DND-41 (cell line): ENCODE data around the gene HNRNPA0.

ENCODE experiments used
- ATAC-seq: fragments of 200-7000 bp; cut with Tn5 transposase; 3 replicates; pipeline ENCODE4 v1.9.1; 2021; ENCODE audit warnings: low read depth; ENCODE audit not compliant: insufficient read depth
- DNase-seq: peaks from one replicate; pipeline ENCODE4 v3.0.0-alpha.2; 2020
- H2AFZ ChIP-seq: 2 replicates; pipeline ENCODE4 v1.6.0; 2012; ENCODE audit warnings: low read depth, low read length
- H3K27ac ChIP-seq: 2 replicates; pipeline ENCODE4 v1.5.1; 2012; ENCODE audit warnings: low read length, inconsistent platforms
- H3K27me3 ChIP-seq: fragments of 200-600 bp; sonication (generic); 2 replicates; pipeline ENCODE4 v1.6.0; 2012; ENCODE audit warnings: low read length, mild to moderate bottlenecking, inconsistent platforms; ENCODE audit not compliant: insufficient read depth, poor library complexity
- H3K36me3 ChIP-seq: 2 replicates; pipeline ENCODE4 v1.5.1; 2012; ENCODE audit warnings: low read length, inconsistent platforms; ENCODE audit not compliant: insufficient read depth
- H3K4me1 ChIP-seq: 2 replicates; pipeline ENCODE4 v1.5.1; 2012; ENCODE audit warnings: mild to moderate bottlenecking, low read length; ENCODE audit not compliant: insufficient read depth
- H3K4me2 ChIP-seq: 2 replicates; pipeline ENCODE4 v1.6.0; 2012; ENCODE audit warnings: mild to moderate bottlenecking, moderate library complexity, low read length, inconsistent platforms; ENCODE audit not compliant: insufficient read depth
- H3K4me3 ChIP-seq, 2 experiments: fragments of 200-600 bp in 1 of 2; shearing (Covaris generic) in 1 of 2; 2 replicates each; pipeline ENCODE4 v1.5.1; 2012 to 2016; ENCODE audit warnings: inconsistent platforms in 2 of 2, low read length in 2 of 2, mild to moderate bottlenecking in 2 of 2, low read depth in 1 of 2, moderate library complexity in 1 of 2
- H3K79me2 ChIP-seq: 2 replicates; pipeline ENCODE4 v1.6.0; 2012; ENCODE audit warnings: low read length, inconsistent platforms; ENCODE audit not compliant: insufficient read depth
- H3K9ac ChIP-seq: 2 replicates; pipeline ENCODE4 v1.6.0; 2012; ENCODE audit warnings: low read depth, mild to moderate bottlenecking, inconsistent platforms, low read length, moderate library complexity
- H3K9me3 ChIP-seq: 2 replicates; pipeline ENCODE4 v1.5.1; 2012; ENCODE audit warnings: low read length, moderate library complexity, mild to moderate bottlenecking, inconsistent platforms; ENCODE audit not compliant: insufficient read depth, severe bottlenecking
- H4K20me1 ChIP-seq: 2 replicates; pipeline ENCODE4 v1.6.0; 2012; ENCODE audit warnings: low read length; ENCODE audit not compliant: insufficient read depth
- CTCF ChIP-seq: IDR thresholded peaks from 2 replicates; pipeline ENCODE4 v1.5.1; 2012; ENCODE audit warnings: borderline replicate concordance, low read length, moderate library complexity, mild to moderate bottlenecking; ENCODE audit not compliant: poor library complexity, severe bottlenecking; ENCODE audit errors: extremely low read depth
- EZH2 ChIP-seq: IDR thresholded peaks from 3 replicates; pipeline ENCODE4 v1.6.1; 2012; ENCODE audit warnings: borderline replicate concordance, low read depth, mild to moderate bottlenecking, moderate library complexity, low read length, inconsistent platforms; ENCODE audit not compliant: severe bottlenecking

Gene HNRNPA0

GRCh38 chr5:137754961-137755762, 999 bp upstream of the HNRNPA0 start:
- H3K9me3 ChIP-seq = no peaks in the 10 kb centered on the region
- ATAC-seq = no peak; the same call in 2 of the 3 replicates
- H3K27ac ChIP-seq = peak overlapping the region; percentile 100
- H2AFZ ChIP-seq = peak overlapping the region; percentile 86
- peaks cover 40% of the 10 kb centered on the region for H3K79me2 ChIP-seq
- peak overlapping the region; percentile 89 for H3K9ac ChIP-seq
- TF ChIP-seq CTCF (no peak), EZH2 (no peak)
- peak overlapping the region; percentile 78 to 83; a peak in 3 of 4 replicates for H3K4me3 ChIP-seq
- peaks cover 36% of the 10 kb centered on the region for H3K36me3 ChIP-seq
- DNase-seq = no peak
- H3K4me1 ChIP-seq = peaks cover 31% of the 10 kb centered on the region
- H3K4me2 ChIP-seq = peak overlapping the region; percentile 56
- no peaks in the 10 kb centered on the region for H3K27me3 ChIP-seq
- peaks cover 36% of the 10 kb centered on the region for H4K20me1 ChIP-seq

- DNase-seq = no peak
These were observed 424 bp downstream of the HNRNPA0 start for GRCh38 chr5:137753691-137754187.

GRCh38 chr5:137752905-137753690, 1.1 kb downstream of the HNRNPA0 start:
- H3K9me3 ChIP-seq = no peaks in the 10 kb centered on the region
- no peaks in the 10 kb centered on the region for H3K27me3 ChIP-seq
- peak overlapping the region; percentile 87 for H3K4me2 ChIP-seq
- peak overlapping the region; percentile 100 for H3K27ac ChIP-seq
- H3K4me1 ChIP-seq = peaks cover 36% of the 10 kb centered on the region
- DNase-seq (peak; percentile 54), ATAC-seq (no peak)
- H3K36me3 ChIP-seq = peaks cover 36% of the 10 kb centered on the region
- peaks cover 49% of the 10 kb centered on the region for H3K79me2 ChIP-seq
- H4K20me1 ChIP-seq = peaks cover 56% of the 10 kb centered on the region
- H2AFZ ChIP-seq = no peak overlapping the region
- no peak for TF ChIP-seq EZH2
- TF ChIP-seq CTCF = no peak
- H3K4me3 ChIP-seq = peak overlapping the region; percentile 78 to 83
- H3K9ac ChIP-seq = peak overlapping the region; percentile 89

More at GRCh38 chr5:137753691-137754187, 424 bp downstream of the HNRNPA0 start:
- Histone ChIP-seq H3K27ac (peak overlapping the region; percentile 100), H3K9me3 (no peaks in the 10 kb centered on the region), H3K36me3 (peaks cover 36% of the 10 kb centered on the region), H4K20me1 (peaks cover 50% of the 10 kb centered on the region), H2AFZ (peak overlapping the region; percentile 62; the same call in 1 of the 2 replicates), H3K27me3 (no peaks in the 10 kb centered on the region), H3K79me2 (peaks cover 49% of the 10 kb centered on the region), H3K4me1 (peaks cover 36% of the 10 kb centered on the region), H3K4me3 (peak overlapping the region; percentile 78 to 83), H3K9ac (peak overlapping the region; percentile 89), H3K4me2 (peak overlapping the region; percentile 87)
- TF ChIP-seq CTCF = no peak
- TF ChIP-seq EZH2 = no peak
- peak; percentile 4 for ATAC-seq
